IPS-15b (cell line): ENCODE measurements around the gene BTBD9.

Source experiments
- H3K27me3 ChIP-seq: one replicate; pipeline ENCODE4 v1.6.1; 2013; ENCODE audit warnings: low read length; ENCODE audit not compliant: control insufficient read depth, insufficient read depth
- H3K36me3 ChIP-seq: one replicate; pipeline ENCODE4 v1.6.1; 2013; ENCODE audit warnings: low read length; ENCODE audit not compliant: control insufficient read depth, insufficient read depth
- H3K4me1 ChIP-seq: one replicate; pipeline ENCODE4 v1.6.1; 2013; ENCODE audit warnings: mild to moderate bottlenecking, low read length; ENCODE audit not compliant: control insufficient read depth, insufficient read depth
- H3K4me3 ChIP-seq: one replicate; pipeline ENCODE4 v1.5.1; 2013; ENCODE audit warnings: low read depth, low read length
- H3K9ac ChIP-seq: one replicate; pipeline ENCODE4 v1.6.1; 2013; ENCODE audit warnings: low read depth, mild to moderate bottlenecking, low read length
- H3K9me3 ChIP-seq: one replicate; pipeline ENCODE4 v1.6.1; 2013; ENCODE audit warnings: mild to moderate bottlenecking, low read length; ENCODE audit not compliant: control insufficient read depth, insufficient read depth

Gene BTBD9

DNA sequence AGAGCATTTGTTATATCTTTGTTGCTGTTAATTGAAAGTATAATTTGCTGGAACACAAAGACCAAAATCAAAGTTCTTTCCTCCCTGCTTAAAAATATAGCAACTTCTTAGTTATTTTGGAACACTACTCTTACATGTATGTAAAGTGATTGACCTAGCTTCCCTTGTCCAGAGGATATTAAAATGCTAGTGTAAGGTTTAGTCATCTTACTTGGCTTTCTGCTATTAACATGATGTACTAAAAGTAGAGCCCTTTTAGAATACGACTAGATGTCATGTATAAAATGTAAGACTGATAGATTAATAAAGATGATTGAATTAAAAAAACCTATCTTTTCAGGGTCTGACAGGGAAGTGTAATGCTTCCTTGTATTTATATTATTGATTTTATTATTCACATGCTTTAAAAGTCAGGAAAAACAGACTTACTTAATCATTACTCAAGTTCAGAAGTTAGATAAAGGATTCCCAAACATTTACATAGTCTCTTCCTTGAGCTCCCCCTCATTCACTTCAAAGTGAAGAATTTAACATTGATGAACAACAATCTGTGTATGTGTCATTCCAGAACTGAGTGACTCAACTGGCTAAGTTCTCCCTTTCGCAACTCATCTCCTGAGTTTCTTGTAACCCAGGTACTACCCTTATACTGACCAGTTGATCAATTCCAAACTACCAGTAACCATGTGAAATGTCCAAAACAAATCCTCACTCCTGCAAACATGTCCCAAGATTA lies 50.9 kb downstream of the BTBD9 start:
- H3K4me1 ChIP-seq, result no peaks in the 10 kb centered on the region
- H3K9me3 ChIP-seq, result no peaks in the 10 kb centered on the region
- no peak overlapping the region for H3K4me3 ChIP-seq
- no peaks in the 10 kb centered on the region for H3K36me3 ChIP-seq
- no peaks in the 10 kb centered on the region for H3K27me3 ChIP-seq
- no peak overlapping the region for H3K9ac ChIP-seq

DNA sequence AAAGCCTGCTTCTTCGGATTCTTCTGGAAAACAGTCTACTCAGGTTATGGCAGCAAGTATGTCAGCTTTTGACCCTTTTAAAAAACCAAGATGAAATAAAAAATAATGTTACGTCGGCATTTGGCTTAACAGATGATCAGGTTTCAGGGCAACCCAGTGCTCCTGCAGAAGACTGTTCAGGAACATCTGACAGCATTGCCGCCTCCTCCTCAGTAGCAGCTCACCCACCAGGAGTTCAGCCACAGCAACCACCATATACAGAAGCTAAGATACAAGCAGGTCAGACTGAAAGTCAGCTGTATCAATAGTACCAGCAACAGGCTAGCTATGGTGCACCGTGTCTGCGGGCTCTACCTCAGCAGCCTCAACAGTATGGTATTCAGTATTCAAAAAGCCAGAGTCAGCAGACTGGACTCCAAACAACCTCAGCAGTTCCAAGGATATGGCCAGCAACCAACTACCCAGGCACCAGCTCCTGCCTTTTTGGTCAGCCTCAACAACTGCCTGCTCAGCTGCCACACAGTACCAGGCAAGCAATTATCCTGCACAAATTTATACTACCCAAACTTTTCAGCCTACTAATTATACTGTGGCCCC lies 51.9 kb downstream of the BTBD9 start:
- Histone ChIP-seq H3K4me3 (no peak overlapping the region), H3K27me3 (no peaks in the 10 kb centered on the region), H3K4me1 (no peaks in the 10 kb centered on the region), H3K9me3 (no peaks in the 10 kb centered on the region), H3K36me3 (no peaks in the 10 kb centered on the region), H3K9ac (no peak overlapping the region)

DNA sequence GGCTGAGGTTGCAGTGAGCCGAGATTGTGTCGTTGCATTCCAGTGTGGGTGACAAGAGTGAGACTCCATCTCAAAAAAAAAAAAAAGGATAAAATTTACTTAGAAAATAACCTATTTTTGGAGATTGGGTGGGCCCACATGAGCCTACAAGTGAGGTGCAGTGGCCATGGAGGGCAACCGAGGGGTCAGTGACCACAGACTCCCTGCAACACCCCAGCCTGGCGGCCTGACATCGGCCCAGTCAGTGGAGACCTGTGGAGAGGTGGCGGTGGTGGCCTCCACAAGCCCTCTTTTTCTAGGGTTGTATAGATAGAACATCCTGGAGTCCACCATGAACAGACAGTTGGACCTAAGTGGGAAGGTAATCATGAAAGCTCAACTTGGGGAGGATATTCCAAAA lies 52.7 kb downstream of the BTBD9 start:
- H3K9ac ChIP-seq, result no peak overlapping the region

DNA sequence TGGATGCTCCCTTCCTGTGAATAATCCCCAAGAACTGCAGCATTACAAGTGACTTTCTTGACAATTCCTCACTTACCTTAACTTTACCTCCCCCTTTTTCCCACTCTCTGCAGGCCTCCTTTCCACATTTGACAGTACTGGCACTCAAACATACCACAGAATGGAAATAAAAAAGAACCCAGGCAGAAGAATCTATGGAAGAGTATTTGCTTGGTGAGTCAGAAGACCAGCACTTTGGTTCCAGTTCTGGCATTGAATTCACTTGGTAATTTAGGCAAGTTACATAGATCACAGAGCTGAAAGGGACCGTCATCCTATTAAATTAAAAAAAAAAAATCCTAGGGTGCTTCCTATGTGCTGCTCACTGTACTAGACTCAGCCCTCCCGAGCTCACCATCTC lies 55.0 kb downstream of the BTBD9 start:
- H3K27me3 ChIP-seq, result no peaks in the 10 kb centered on the region
- H3K4me3 ChIP-seq, result no peak overlapping the region
- H3K4me1 ChIP-seq, result no peaks in the 10 kb centered on the region
- H3K9me3 ChIP-seq, result no peaks in the 10 kb centered on the region
- H3K36me3 ChIP-seq, result no peaks in the 10 kb centered on the region
- no peak overlapping the region for H3K9ac ChIP-seq

More for the DNA sequence above, 52.7 kb downstream of the BTBD9 start:
- Histone ChIP-seq H3K36me3 (no peaks in the 10 kb centered on the region), H3K4me1 (no peaks in the 10 kb centered on the region), H3K9me3 (no peaks in the 10 kb centered on the region), H3K4me3 (no peak overlapping the region), H3K27me3 (no peaks in the 10 kb centered on the region)

DNA sequence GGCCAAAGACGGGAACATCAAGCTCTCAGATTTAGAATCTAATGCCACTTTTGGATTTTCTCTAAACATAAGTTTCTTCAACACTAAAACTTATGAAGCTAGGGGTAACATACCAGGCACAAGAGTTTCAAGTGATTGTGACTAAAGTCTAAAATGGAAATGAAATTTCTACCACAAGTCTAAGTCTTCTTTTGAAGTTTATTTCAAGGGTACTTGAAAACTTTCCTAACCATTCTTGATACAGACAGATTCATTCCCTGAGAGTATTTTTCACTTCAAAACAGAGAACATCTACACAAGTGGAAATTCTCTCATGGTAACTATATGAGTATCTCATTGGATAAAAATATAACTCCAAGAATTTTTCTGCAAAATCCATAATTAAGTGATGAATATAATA lies 56.2 kb downstream of the BTBD9 start:
- no peaks in the 10 kb centered on the region for H3K4me1 ChIP-seq
- H3K9me3 ChIP-seq, result no peaks in the 10 kb centered on the region
- H3K36me3 ChIP-seq, result no peaks in the 10 kb centered on the region
- no peak overlapping the region for H3K4me3 ChIP-seq
- H3K9ac ChIP-seq, result no peak overlapping the region
- H3K27me3 ChIP-seq, result no peaks in the 10 kb centered on the region

DNA sequence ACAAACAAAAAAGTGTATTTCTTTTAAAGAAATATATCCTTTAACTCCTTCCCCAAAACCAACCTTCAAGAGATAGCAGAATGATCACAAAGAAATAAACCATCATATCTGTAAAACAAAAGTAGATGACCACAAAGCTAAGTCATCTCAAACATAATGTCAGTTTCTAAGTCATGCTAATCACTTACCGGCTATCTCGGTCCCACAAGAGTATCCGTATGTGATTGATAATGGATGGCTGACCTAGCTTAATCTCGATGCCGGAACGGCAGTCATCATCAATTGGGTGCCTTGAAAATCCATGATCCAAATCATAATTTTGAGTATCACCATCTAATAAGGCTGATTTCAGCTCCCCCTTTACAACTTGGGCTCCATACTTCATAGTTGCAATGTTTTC lies 59.7 kb downstream of the BTBD9 start:
- no peaks in the 10 kb centered on the region for H3K9me3 ChIP-seq
- H3K4me1 ChIP-seq, result no peaks in the 10 kb centered on the region
- H3K27me3 ChIP-seq, result no peaks in the 10 kb centered on the region
- H3K36me3 ChIP-seq, result no peaks in the 10 kb centered on the region
- no peak overlapping the region for H3K9ac ChIP-seq
- no peak overlapping the region for H3K4me3 ChIP-seq

DNA sequence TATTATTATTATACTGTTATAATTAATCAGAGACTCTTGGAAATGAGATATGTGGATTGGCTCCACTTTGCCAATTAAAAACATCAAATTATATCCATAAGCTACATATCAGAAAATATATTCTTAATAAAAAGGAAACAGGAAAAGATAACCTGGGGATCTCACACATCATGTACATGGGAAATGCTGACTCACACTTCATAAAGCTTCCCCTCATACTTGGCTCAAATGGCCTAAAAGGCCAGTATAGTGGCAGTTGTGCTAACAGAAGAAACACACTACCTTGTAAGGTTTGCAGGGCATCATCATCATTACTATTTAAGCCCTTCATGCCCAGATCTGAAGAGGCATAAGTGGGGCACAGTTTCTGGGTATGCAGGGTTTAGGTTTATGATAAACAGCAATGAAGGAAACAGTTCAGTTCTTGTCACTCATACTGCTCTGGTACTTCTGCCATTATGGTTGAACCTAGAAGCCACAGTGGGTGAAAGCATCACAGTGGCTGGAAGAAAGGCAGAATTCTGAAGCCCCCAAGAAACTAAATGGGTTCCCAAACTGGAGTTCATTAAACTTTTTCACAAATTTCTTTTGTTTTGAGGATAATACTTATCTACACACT lies 60.6 kb downstream of the BTBD9 start:
- no peak overlapping the region for H3K4me3 ChIP-seq
- H3K36me3 ChIP-seq, result no peaks in the 10 kb centered on the region
- no peaks in the 10 kb centered on the region for H3K9me3 ChIP-seq
- no peak overlapping the region for H3K9ac ChIP-seq
- H3K4me1 ChIP-seq, result no peaks in the 10 kb centered on the region
- H3K27me3 ChIP-seq, result no peaks in the 10 kb centered on the region

DNA sequence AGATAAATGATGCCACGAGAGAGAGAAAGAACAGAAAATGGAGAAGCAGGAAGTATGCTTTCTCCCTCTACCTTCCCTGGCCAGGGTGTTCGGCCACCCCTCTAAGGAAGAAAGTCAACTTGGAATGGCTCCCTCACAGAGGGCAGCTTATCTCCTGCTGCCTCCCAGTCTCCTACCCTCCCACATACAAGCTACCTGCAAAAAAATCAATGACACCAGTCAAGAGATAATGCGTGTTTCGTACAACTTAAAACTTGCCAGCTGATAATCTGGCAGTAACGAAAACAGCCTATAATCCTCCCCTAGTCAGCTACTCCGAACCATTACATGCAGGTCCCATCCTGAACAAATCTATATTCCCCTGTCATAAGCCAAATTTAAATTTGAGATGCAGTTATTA lies 61.7 kb downstream of the BTBD9 start:
- Histone ChIP-seq H3K9me3 (no peaks in the 10 kb centered on the region), H3K36me3 (no peaks in the 10 kb centered on the region), H3K9ac (no peak overlapping the region), H3K4me3 (no peak overlapping the region), H3K27me3 (no peaks in the 10 kb centered on the region), H3K4me1 (no peaks in the 10 kb centered on the region)

DNA sequence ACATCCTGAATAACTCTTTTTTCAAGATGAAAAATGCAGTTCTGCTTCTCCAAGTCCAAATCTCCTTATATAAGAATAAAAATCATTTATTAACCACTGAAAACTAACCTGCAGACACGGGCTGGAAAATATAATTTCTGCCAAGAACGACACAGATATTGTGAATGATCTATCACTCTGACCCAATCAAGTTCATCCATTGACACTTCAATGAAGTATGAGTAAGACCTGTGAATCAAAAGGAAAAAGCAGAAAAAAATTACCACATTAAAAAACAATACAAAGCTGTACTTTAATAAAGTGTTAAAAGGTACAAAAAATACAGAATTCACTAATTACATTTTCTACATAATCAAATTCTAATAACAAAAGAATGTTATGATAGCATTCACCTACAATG lies 62.2 kb downstream of the BTBD9 start:
- Histone ChIP-seq H3K4me3 (no peak overlapping the region), H3K9me3 (no peaks in the 10 kb centered on the region), H3K36me3 (no peaks in the 10 kb centered on the region), H3K4me1 (no peaks in the 10 kb centered on the region), H3K27me3 (no peaks in the 10 kb centered on the region), H3K9ac (no peak overlapping the region)

DNA sequence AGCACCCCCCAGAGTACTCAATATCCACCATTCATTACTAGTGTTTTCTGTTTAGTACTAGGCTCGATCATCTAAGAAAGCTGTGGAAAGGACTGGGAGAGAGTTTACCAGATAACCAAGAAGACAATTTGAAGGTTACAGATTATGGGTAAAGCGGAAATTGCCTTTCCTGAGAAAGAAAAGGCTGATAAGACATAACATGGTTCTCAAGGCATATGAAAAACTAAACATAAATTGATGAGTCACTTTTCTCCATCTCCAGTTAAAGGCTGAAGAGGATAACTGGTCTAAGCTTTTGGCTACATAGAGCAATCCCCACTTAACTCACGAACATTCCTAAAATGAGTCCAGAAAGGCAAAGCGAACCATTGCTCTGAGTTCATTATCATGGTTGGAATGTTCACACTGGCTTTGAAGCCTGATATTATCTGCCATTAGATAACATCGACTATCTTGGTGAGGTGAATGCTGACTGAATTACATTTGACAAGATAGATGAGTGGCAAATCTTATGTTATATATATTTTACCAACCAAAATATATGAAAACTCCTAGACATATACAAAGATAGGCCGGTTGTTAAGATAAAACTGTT lies 65.8 kb downstream of the BTBD9 start:
- no peaks in the 10 kb centered on the region for H3K9me3 ChIP-seq
- no peaks in the 10 kb centered on the region for H3K36me3 ChIP-seq
- no peaks in the 10 kb centered on the region for H3K27me3 ChIP-seq
- peaks cover 2% of the 10 kb centered on the region for H3K4me1 ChIP-seq
- no peak overlapping the region for H3K4me3 ChIP-seq
- no peak overlapping the region for H3K9ac ChIP-seq

DNA sequence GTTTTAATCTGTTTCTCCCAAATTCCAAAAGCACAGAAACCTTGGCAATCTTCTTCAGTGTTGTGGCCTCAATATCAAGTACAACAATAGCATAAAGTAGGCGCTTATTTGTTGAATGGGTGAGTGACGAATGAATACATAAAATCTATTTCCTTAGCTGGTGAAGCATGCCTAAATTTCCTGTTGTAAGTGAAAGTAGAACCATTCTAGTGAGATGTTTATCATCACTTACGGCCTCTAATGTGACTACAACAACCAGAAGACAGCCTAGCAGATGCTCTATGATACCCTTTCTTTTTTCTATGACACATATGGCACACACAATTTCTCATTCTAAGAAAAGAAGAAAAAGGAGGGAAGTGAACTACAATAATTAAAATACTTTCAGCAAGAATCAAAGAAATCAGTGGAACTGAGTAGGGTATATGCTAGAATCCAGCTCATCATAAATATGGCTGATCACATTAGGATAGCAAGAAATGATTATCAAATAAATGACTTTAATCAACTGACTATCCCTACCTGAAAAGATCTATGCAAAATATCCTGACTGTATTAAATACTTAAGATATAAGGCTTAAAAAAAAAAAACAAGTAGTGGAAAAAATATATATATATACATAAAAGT lies 67.4 kb downstream of the BTBD9 start:
- H3K36me3 ChIP-seq, result no peaks in the 10 kb centered on the region
- no peak overlapping the region for H3K4me3 ChIP-seq
- no peaks in the 10 kb centered on the region for H3K9me3 ChIP-seq
- no peaks in the 10 kb centered on the region for H3K27me3 ChIP-seq
- no peak overlapping the region for H3K9ac ChIP-seq
- peaks cover 2% of the 10 kb centered on the region for H3K4me1 ChIP-seq
